Measurements from ENCODE around the gene RIPPLY1.
"Not testable (repeated sequence)": the region's sequence is repeated elsewhere in the genome, so short reads cannot be mapped to it uniquely, and the experiment has no call there.

Gene RIPPLY1

DNA sequence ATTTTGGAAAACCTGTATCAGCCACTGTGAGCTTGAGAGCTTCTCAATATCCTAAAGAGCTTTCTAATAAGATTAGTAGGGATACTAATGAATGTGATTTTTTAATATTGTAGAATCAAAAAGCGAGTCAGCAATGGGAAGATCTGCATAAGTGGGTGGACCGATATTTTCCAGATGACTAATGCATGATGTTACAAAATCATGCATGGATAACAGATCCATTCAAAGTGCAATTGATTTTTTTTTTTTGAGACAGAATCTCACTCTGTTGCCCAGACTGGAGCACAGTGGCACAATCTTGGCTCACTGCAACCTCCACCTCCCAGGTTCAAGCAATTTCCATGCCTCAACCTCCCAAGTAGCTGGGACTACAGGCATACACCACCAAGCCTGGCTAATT lies 9.7 kb upstream of the RIPPLY1 start:
- no peak for DNase-seq (ENCODE audit: low spot score)

DNA sequence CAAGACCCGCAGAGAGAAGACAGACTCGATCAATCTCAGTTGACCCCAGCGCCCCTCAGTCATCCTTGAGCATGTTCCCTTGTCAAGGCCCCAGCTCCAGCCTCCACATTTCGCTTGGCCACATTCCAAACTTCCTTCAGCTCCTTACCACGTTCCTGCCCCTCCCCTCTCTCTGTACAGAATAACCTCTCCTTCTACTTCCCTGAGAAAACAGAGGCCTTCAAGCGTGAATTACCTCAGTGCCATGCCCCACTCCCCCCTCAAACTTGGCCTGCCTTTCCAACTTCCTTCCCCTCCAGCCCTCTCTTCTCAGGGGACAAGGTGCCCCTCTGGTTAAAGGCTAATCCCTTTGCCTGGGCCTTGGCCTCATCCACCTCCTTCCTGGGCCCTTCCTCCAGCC lies 3.2 kb upstream of the RIPPLY1 start:
- DNase-seq (ENCODE audit: low spot score): no peak

DNA sequence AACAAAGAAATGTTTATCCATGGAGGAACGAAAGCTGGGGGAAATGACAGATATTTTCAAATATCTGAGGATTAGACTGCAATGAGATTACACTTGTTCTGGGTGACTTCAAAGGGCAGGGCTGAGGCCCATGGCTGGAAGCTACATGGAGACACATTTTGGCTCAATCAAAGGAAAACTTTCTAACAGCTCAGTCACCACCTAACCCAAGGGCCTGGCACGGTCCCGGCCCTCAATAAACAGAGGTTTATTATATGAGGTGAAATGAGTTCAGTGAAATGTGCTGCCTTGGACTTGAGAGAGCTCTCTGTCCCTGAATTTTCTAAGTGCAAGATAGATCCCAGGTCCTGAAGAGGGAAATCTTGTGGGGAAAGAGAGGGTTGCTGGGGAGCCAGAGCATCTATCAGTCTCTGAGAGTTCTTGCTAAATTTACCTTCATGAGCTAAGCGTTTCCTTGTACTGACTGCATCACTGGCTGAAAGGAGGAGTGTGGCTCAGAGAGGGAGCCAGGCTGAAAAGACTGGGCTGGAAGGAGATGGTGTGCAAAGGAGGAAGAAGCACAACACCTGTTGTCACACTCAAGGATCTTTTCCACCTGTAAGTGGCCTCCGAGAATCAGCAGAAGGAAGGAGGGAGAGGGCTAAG lies 2.0 kb upstream of the RIPPLY1 start:
- DNase-seq (ENCODE audit: low spot score): no peak

DNA sequence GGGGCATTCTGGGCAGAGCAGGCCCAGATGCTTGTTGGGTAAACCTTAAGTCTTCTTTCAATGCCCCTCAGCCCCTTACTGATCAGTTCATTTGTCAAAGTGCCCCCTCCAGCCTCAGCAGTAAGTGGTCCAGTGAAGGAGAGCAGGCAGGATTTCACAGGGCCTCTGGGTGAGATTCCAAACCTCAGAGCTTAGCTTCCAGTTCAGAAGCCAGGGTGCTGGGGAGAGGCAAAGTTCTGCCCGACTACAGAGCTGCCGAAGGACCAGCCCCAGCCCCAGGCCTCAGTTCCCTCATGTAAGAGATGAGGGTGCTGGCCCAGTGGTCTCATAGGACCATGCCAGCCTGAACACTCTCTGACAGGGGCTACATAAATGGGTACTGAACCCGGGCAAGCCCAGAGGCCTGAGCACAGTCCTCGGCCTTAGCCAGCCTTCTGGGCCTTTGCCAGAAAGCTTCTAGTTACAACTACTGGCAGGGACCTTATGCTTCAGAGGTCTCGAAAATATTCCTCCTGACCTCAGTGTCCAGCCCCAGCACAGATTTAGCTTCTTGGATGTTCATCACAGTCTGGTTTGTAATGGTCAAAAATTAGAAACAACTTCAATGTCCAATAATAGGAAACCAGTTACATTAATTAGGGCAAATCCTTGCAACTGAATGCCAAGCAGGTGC lies 851 bp upstream of the RIPPLY1 start:
- no peak for DNase-seq (ENCODE audit: low spot score)

DNA sequence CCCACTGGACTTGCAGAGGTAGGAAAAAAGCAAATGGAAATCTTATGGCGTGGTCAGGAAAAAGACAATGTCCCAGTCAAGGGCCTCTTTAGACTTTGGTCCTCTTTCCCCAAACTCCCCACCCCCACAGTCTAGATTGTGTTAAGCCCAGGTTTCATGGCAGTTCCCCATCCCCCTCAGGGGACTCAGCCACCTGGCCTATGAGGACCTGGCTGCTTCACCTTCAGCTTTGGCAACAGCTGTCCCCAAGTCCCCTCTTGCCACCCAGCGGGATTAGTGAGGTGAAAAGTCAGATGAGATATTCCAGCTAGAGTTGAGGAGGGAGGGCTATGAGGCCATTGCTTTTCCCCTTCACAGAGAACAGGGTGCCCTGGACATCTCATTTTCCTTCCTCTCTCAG lies 457 bp downstream of the RIPPLY1 start:
- no peak for DNase-seq (ENCODE audit: low spot score)

DNA sequence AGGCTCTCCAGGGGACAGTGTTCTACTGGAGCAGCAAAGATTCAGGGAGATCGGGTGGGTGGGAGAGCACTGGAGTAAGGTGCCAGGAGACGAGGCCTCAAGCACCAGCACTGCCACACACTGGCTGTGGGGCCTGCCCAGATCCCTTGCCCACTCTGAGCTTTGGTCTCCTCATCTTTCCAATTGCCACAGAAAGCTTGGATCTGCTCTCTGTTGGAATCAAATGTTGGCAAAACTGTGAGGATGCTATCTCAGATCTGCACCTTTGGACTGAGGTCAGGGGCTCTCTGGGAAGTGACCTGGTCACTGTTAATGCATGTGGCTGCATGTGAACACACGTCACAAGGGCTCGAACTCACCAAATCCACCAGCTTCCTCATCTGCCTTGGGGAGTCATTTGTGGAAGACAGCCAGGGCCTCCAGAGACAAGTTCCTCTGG lies 1.3 kb downstream of the RIPPLY1 start:
- no peak for DNase-seq (ENCODE audit: low spot score)

DNA sequence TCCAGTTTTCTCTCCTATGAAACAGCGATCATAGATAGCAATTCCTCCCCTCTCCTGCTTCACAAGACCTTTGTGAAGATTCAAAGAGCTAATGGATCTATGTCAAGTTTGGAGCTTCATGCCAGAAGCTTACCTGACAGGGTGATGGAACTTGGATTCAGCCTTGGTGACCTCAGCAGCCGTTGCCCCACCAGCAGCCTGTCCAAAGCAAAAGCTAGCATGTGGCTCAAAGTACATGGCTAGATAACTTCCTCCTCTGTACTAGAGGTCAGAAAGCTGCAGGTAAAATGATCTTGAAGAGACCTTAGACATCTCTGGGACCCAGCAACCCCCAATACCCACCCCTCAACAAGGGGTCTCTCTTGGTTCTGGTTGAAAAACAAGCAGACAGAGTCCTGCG lies 1.8 kb downstream of the RIPPLY1 start:
- no peak for DNase-seq (ENCODE audit: low spot score)

DNA sequence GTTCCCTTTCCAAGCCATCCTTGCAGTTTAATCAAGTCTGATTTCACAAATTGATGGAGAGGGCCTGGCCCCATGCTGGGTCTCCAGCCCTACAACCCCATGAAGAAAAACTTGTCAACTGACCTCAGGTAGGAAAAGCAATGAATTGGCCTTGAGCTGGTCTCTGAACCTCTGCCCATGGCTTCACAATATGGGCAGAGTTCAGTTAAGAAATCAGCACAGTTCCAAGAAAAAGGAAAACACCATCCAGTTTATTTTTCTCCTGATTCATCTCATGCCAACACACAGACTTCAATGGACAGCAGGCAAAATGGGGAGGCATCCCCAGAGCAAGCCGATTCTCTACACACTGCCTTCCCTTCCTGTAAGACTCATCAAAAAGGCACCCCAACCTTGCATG lies 3.3 kb downstream of the RIPPLY1 start:
- DNase-seq (ENCODE audit: low spot score): no peak

DNA sequence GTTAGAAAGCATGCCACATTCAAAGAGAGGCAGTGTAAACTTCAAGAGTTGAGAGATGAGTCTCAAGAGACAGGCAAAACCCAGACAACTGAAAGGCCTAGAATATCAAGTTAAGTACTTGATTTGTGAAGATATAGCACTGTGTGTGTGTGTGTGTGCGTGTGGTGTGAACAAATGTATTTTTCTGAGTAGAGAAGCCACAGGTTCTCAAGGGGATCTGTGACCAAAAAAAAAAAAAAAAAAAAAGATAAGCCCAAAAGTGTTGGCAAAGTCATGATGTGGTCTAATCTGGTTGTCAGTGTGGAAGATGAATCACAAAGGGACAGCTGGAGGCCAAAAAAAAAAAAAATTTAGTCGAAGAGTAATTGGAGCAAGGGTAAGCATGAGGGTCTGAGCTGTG lies 3.9 kb downstream of the RIPPLY1 start:
- DNase-seq (ENCODE audit: low spot score): no peak

DNA sequence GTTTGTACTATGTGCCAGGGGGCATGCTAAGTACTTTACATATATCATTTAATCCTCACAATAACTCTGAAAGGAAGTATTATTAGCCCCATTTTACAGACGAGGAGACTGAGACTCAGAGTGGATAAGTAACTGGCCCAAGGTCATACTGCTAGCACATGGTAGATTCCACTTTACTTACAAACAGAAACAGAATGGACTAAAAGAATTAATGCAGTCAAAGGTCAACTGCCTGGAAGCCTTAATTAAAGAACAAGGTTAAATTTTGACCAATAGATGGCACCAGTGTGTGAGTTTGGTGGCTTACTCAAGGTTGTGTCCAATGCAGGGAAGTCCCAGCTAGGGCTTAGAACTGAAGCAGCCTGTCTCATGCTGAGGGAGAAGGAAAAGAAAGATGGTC lies 4.7 kb downstream of the RIPPLY1 start:
- DNase-seq (ENCODE audit: low spot score): peak; percentile 19

DNA sequence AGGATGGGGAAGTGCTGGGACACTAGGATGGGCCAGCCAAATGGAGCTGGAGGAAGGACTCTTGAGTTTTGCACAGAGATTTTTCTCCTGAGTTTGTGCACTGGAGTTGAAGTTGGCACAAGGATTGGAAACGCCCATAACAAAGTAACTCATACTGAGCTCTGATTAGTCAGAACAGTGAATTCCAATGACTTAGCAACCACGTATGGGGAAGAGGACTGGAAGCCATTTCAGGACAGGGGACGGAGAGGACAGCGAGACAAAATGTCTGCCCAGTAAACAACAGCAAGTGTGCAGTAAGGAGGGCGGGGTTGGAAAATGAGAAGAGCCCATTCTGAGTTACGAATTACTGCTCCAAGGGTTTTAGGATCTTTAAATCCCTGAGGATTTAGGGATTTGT lies 5.9 kb downstream of the RIPPLY1 start:
- DNase-seq (ENCODE audit: low spot score): no peak

DNA sequence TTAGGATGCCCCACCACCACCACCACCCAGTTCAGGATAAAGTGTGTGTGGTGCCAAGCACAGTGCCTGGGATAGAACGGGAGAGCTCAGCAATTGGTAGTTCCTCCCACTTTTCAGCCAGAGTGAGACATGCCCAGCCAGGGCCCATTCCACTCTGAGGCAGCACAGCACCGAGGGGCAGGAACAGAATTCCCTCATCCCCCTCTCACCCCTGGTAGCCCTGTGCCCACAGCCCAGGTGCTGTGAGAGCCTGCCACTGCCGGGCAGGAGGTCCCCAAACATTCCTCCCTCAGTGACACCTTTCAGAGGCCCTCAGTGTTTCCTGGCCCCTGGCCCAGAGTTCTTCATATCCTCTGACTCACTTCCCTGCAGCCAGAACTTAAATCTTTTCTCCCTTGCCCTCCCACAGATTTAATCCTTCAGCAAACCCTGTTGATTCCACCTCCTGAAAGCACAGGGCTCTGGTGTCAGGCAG lies 8.1 kb downstream of the RIPPLY1 start:
- no peak for DNase-seq (ENCODE audit: low spot score)

DNA sequence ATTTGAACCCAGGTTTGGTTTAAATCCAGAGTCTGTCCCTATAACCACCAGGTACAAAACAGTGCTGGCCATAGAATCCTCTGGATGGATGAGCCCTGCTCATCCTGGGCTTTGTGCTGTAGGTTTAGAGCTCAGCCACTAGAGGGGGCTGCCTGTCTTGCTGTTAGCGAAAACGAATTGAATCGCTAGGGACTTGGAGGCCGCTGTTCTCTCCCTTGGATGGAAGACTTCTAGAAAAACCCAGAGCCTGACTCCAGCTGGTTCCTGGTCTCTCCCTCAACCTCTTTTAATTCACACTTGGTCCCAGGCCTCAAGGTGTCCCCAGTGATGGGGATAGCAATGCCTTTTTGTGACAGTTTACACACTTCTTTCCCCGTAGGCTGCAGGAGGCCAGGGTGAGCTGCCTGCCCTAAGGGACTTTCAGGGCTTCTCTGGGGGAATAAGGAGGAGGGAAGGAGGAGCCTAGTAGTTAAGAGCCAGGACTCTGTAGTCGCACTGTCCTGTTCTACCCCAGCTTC lies 8.7 kb downstream of the RIPPLY1 start:
- peak; percentile 56 for DNase-seq (ENCODE audit: low spot score)

DNA sequence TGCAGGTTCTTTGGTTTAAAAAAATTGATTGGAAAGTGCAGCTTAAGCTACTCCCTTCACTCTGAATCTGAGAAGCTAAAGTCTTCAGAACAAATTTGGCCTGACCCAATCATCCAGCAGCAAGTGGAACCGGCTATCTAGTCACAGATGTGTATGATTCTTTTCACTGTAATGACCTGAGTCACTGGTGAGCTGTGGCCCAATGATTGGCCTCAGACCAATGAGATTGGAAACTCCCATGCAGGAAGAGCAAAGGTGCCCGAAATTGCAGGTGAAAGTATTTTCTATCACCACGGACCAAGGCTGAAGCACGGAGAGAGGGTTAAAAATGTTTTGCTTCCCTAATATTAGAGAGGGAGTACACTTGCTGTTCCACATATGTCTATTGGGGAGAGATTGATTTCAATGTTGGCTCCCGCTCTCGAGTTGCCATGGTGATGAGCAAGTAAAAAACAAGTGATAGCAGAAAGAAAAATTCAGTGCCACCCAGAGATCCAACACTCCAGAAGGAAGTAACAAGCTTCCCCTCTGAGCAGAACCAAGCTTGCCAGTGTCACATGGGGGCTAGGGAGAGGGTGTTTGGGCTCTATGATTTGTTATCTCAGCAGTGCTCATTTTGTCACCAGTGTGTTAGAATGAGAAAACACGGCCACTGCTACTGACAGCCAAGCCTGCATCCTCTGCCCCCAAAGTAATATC lies 11.2 kb downstream of the RIPPLY1 start:
- no peak for DNase-seq (ENCODE audit: low spot score)

DNA sequence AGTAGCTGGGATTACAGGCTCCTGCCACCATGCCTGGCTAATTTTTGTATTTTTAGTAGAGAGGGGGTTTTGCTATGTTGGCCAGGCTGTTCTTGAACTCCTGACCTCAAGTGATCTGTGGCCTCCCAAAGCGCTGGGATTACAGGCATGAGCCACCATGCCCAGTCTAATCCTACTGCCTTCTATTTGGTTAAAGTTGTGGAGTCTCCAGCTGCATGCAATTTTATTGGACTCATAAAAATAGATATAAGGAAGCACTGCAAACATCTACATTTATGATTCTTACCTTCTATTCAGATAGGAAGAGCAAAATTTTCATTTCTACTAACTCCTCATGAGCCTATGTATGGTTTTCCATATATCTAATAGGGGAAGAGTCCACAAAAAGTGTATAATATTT lies 13.7 kb downstream of the RIPPLY1 start:
- DNase-seq (ENCODE audit: low spot score): no peak

DNA sequence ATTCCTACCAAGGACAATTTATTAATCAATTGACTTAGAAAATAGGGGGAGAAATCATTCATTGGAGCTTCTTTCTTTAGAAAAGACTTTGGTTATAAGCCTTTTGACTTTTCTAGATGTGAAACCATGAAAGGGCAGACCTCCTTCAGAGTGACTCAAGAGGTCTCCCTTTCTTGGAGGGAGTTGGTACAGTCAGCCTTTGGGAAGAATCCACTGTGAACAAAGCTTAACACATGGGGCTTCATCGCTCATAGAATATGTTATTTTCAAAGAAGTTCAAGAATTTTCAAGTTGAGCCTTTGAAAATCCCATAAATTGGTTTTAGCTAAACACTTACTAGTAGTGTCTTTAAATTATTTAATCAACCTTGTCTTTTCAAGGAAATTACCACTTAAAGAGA lies 28.0 kb downstream of the RIPPLY1 start:
- DNase-seq (ENCODE audit: low spot score): no peak

DNA sequence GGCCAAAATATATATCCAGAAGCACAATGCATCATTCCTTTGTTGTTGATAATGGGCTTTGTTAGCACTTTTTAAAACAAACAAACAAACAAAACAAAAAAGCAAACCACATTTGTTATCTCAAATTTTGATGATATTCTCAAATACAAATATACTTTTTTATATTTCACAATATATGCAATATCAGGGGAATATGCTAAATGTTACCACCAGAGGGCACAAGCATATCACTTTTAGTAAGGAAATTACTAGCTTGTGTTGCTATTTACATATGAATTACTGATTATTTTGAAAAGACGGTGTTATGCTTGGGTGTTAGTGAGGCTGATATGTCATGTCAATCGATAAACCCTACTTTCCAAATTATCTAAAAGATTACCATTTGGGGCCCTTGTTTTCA lies 29.1 kb downstream of the RIPPLY1 start:
- DNase-seq (ENCODE audit: low spot score): peak; percentile 5

DNA sequence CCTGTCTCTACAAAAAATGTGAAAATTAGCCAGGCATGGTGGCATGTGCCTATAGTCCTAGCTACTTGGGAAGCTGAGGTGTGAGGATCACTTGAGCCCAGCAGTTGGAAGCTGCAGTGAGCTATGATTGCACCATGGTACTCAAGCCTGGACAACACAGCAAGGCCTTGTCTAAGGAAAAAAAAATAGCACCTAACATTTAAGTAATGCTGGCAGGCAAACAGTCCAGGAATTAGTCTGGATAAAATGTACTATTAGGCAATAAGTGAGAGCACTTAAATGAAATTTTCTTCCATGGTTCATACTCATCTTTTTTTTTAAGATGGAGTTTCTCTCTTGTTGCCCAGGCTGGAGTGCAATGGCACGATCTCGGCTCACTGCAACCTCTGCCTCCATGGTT lies 30.3 kb downstream of the RIPPLY1 start:
- not testable (repeated sequence) for DNase-seq (ENCODE audit: low spot score)

DNA sequence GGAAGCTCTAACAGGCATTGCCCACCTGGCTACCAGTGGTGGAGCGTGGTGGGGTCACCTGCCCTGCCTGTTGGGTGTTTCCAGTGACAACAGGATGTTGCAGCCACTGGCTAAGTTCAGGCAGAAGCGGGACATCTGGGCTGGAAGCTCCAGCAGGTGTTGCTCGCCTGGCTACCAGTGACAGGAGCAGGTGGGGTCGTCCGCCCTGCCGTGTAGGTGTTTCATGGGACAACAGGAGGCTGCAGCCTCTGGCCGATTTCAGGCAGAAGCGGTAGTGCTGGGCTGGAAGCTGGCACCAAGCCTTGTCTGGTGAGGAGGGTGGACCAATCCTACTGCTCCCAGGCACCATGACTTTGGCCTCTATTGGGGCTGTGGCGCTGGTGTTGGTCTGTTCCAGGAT lies 39.4 kb downstream of the RIPPLY1 start:
- DNase-seq (ENCODE audit: low spot score): no peak

DNA sequence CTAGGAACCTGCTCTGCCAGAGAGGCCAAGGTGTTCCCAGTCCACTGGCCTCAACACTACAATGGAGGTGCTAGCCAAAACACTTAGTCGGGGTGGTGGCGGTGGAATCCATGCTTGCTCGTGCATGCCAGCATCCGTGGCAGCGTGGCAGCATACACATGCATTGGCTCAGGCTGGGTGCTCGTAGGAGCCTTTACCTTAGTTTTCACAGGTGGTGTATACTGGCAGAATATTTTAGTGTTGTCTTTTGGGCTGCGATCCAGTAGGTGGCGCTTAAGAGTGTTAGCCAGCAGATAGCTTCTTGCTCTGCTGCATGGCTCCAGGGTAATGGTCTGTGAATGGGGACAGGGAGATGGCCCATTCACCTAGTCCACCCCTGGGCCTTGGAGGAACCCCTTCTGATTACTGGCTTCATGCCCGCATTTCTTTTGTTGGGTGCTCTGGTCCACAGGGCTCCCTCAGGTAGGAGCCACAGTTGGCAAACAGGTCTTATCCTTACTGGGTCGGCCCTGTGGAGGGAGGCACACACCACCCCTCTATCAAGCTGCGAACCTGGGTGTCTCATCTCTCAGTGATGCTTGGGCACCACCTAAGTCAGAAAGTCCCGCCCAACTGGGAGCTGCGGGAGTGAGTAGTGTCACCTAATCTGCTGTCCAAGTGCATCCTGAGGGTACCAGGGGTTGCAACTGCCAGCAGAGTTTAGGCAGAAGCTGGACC lies 40.0 kb downstream of the RIPPLY1 start:
- peak; percentile 1 for DNase-seq (ENCODE audit: low spot score)
